Progenitor cell of endocrine pancreas (in vitro differentiated cells): ENCODE measurements around the gene ASTN1. TPM values are rescaled to one million over a fixed set of nuclear protein-coding genes. Genes with fewer than 3 reads are reported as not detected.

ENCODE experiments used
- DNase-seq: peaks from one replicate; pipeline ENCODE4 v3.0.0; 2021; ENCODE audit warnings: low spot score; ENCODE audit not compliant: unreplicated experiment
- H3K27ac Mint-ChIP-seq: 2 replicates; pipeline ENCODE4 v1.8.0; 2021; ENCODE audit warnings: mild to moderate bottlenecking, moderate library complexity, mixed read lengths
- H3K27me3 Mint-ChIP-seq: 2 replicates; pipeline ENCODE4 v1.8.0; 2021; ENCODE audit warnings: mixed read lengths
- H3K36me3 Mint-ChIP-seq: 2 replicates; pipeline ENCODE4 v1.8.0; 2022; ENCODE audit warnings: mixed read lengths; ENCODE audit not compliant: insufficient read depth
- H3K4me1 Mint-ChIP-seq: 2 replicates; pipeline ENCODE4 v1.8.0; 2021; ENCODE audit warnings: low read depth, mixed read lengths
- H3K4me3 Mint-ChIP-seq: 2 replicates; pipeline ENCODE4 v1.8.0; 2021; ENCODE audit warnings: low read depth, mild to moderate bottlenecking, moderate library complexity, mixed read lengths
- H3K9me3 Mint-ChIP-seq: 2 replicates; pipeline ENCODE4 v1.8.0; 2021; ENCODE audit warnings: low read depth, mixed read lengths
- total RNA-seq: library from RNA; stranded (reverse); gene quantifications from 2 replicates; pipeline ENCODE4 v1.2.1, GENCODE V29; 2021
- TF ChIP-seq, protein P1 (sequence below): fragments of 200-600 bp; sonication (generic); IDR thresholded peaks from one replicate; pipeline ENCODE4 v1.5.0; 2021; ENCODE audit warnings: antibody characterized with exemption, mild to moderate bottlenecking; ENCODE audit not compliant: unreplicated experiment

ASTN1 gene
- total RNA-seq, 1 donor from 2014 or later, result 0.72 TPM

DNA sequence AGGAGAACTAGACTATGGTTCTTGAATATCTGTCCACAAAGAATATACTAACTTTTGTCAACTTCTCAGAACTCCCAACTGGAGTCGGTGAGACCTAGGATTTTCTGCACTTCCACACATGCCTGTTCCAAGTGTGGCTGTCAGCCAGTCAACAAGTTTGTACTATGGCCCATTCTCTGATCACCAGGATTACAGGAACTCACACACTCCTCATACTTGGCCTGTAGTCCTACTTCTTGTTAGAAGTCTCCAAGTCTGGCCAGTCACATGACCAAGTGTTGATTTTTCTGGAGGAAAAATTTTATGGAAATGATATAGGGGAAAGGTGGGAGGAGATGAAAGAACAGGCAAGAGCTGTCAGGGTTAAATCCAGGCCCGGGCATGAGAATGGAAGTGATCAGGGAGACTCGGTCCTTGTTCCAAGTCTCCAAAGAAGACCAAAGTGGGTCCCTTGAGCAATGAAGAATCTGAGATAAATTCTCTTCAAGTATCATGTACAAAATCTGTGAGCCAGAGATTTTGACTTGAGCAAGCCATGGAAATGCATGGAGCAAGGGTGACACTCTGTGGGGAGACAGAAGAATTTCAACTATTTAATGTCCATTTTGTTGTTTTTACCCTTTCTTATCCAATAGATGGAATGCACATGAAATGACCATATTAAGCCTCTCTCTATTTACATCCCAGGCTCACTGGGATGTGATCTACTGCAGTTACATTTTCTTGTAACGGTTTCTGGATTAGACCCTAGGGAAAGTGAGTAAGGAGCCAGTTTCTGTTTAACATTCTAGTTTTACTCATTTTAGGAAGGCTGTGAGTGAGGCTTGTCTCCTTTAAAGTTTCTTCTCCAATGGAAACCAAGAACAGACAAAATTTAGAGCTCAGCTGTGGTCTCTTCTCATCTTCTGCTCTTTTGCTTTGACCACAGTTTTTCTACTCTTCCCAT, 320.9 kb downstream of the ASTN1 start:
- no peak overlapping the region for H3K4me3 Mint-ChIP-seq

DNA sequence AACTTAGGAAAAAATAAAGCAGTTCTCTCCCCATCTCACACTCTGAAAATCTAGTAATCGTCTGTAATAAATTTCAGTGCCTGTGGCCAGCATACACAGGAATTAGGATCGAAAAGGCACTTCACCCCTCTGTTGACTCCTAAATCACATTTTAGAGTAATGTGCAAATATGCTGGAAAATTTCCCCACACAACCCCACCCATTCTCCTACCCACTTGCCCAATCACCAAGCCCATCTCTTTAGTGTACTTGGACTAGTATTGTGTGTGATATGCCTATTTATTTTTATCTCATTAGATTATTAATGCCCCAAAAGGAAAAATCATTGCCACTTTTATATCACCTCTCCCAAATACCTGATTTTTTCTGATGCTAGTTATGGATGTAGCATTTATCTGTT, 323.3 kb downstream of the ASTN1 start:
- Mint-ChIP-seq H3K36me3 (no peaks in the 10 kb centered on the region), H3K27ac (no peak overlapping the region), H3K4me1 (peaks cover 28% of the 10 kb centered on the region), H3K27me3 (no peaks in the 10 kb centered on the region), H3K4me3 (no peak overlapping the region), H3K9me3 (no peaks in the 10 kb centered on the region)
- no peak for DNase-seq
- TF ChIP-seq, protein P1, sequence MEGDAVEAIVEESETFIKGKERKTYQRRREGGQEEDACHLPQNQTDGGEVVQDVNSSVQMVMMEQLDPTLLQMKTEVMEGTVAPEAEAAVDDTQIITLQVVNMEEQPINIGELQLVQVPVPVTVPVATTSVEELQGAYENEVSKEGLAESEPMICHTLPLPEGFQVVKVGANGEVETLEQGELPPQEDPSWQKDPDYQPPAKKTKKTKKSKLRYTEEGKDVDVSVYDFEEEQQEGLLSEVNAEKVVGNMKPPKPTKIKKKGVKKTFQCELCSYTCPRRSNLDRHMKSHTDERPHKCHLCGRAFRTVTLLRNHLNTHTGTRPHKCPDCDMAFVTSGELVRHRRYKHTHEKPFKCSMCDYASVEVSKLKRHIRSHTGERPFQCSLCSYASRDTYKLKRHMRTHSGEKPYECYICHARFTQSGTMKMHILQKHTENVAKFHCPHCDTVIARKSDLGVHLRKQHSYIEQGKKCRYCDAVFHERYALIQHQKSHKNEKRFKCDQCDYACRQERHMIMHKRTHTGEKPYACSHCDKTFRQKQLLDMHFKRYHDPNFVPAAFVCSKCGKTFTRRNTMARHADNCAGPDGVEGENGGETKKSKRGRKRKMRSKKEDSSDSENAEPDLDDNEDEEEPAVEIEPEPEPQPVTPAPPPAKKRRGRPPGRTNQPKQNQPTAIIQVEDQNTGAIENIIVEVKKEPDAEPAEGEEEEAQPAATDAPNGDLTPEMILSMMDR, result no peak

More for the DNA sequence above, 320.9 kb downstream of the ASTN1 start:
- TF ChIP-seq, protein P1, result peak; percentile 78
- peak; percentile 17 for DNase-seq
- Mint-ChIP-seq H3K27ac (peak overlapping the region; percentile 55), H3K36me3 (no peaks in the 10 kb centered on the region), H3K4me1 (peaks cover 35% of the 10 kb centered on the region), H3K27me3 (no peaks in the 10 kb centered on the region), H3K9me3 (no peaks in the 10 kb centered on the region)

DNA sequence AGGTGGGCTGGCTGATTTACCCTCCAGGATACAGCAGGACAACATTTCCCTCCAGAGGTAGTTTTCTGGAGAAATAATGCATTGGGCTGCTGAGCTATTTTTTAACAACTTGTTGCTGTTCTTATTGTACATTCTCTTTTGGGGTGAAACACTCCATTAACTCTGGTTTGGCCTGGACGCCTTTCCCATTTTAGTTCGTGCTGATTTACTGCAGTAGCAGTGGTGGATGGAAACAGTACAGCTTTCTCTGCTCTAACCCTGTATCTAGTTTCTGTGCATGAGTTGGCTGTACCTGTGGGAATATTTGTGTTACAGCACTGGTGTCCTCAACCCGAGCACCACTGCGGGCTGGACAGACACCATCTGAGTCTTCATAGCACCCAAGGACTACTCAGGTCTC, 325.3 kb downstream of the ASTN1 start:
- Mint-ChIP-seq H3K27ac (no peak overlapping the region), H3K27me3 (no peaks in the 10 kb centered on the region)

DNA sequence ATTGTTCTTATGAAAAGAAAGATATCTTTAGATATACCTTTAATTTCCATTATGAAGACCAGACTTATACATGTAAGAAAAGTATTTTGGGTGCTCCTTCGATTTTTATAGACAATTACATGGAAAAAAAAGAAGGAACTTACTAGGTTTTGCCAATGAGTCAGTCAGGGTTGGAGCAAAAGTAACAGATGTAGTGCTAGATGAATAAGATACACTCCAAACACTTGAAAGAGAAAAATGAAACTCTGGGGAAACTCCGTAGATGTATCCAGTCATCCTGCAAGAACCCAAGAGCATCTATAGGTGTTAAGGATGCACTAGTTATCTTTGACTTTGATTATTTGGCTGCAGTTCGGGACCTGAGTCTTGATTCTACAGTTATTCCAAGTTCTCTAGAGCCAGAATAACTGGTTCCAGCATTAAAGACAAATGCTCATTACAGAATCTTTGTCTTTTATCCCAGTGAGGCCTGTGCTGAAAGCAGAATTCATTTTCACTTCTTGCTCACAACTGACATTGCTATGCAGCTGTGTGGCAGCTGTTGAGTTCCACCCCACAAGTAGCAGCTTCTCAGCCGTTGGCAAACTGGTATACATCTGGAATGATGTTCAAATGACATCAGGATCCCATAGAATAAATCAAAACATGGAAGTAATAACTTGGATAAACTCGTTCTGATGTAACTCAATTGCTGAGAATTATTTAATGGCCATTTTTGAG, 326.1 kb downstream of the ASTN1 start:
- TF ChIP-seq, protein P1, result no peak
- H3K27ac Mint-ChIP-seq, result no peak overlapping the region

More for the DNA sequence above, 325.3 kb downstream of the ASTN1 start:
- no peak overlapping the region for H3K4me3 Mint-ChIP-seq
- peaks cover 13% of the 10 kb centered on the region for H3K4me1 Mint-ChIP-seq
- no peak for DNase-seq
- H3K9me3 Mint-ChIP-seq, result no peaks in the 10 kb centered on the region
- H3K36me3 Mint-ChIP-seq, result no peaks in the 10 kb centered on the region
- TF ChIP-seq, protein P1, result no peak

DNA sequence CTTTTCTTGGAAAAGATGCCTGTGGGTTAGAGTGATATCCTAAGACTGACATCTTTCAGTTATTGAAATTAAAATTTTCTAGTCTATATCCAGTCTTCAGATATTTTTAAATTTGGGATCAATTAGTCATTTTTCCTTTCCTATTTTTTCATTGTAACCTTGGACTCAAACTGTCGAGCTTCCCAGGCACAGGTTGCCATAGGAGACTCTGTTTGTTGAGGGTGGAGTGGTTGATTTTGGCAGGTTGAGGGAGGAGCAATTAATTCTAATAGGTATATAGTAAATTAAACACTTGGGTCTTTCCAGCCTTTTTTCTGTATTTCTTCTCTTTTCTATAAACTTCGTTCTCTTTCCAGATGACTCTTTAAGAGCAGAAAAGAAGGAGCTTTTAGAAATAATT, 326.8 kb downstream of the ASTN1 start:
- Mint-ChIP-seq H3K4me3 (no peak overlapping the region), H3K4me1 (peaks cover 5% of the 10 kb centered on the region), H3K27ac (no peak overlapping the region), H3K9me3 (no peaks in the 10 kb centered on the region), H3K27me3 (no peaks in the 10 kb centered on the region), H3K36me3 (no peaks in the 10 kb centered on the region)
- DNase-seq, result no peak
- TF ChIP-seq, protein P1, result no peak

More for the DNA sequence above, 326.1 kb downstream of the ASTN1 start:
- no peaks in the 10 kb centered on the region for H3K36me3 Mint-ChIP-seq
- no peaks in the 10 kb centered on the region for H3K27me3 Mint-ChIP-seq
- H3K4me1 Mint-ChIP-seq, result peaks cover 6% of the 10 kb centered on the region
- H3K9me3 Mint-ChIP-seq, result no peaks in the 10 kb centered on the region
- no peak for DNase-seq
- no peak overlapping the region for H3K4me3 Mint-ChIP-seq
